ENCODE results near the gene CENPK. TPM values are rescaled to one million over a fixed set of nuclear protein-coding genes. Genes with fewer than 3 reads are reported as not detected.

CENPK gene
- polyA plus RNA-seq, 1 of the 3 experiments (the other 2 are of a cell fraction), result 5.4 TPM

DNA sequence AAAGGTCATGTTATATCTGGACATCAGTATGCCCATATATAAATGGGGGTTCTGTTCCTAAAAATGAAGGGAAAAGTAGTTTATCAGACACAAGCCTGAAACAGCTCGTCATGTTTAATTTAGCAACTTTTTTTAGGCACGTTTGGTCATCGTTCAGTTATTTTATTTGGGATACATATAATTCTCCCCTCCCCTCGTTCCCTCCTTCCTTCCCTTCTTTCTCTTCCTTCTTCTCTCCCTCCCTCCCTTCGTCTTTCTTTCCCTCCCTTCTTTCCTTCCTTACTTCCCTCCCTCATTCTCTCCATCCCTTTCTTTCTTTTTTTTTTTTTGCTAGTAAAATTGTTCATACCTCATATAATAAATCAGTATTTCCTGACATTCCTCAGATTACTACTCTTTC lies 3.5 kb upstream of the CENPK start:
- no peaks in the 10 kb centered on the region for H4K20me1 ChIP-seq (ENCODE audit: insufficient read depth)
- ChIA-PET CTCF (no interaction called here), POLR2A (no interaction called here)
- H3K36me3 ChIP-seq (replicated peaks in 1 of 2; ENCODE audit: control insufficient read depth in 1 of 2, insufficient read depth in 2 of 2, low read length in 1 of 2), result peaks cover 33 to 39% of the 10 kb centered on the region in 2 experiments
- H3K27me3 ChIP-seq (ENCODE audit: insufficient read depth), result no peaks in the 10 kb centered on the region
- no peak overlapping the region for H3K27ac ChIP-seq (ENCODE audit: low read depth in 2 of 2, low read length in 1 of 2)
- WGBS (ENCODE audit: low lambda C conversion rate), result 89% methylated on average over 5 of the region's 5 CpGs
- peaks cover 0 to 10% of the 10 kb centered on the region in 2 experiments; a peak in 1 of 4 replicates for H3K4me1 ChIP-seq (ENCODE audit: control insufficient read depth in 1 of 2, insufficient read depth in 2 of 2, low read depth in 1 of 2, low read length in 1 of 2)
- no peak for TF ChIP-seq MXI1 (IDR thresholded peaks at IDR 0.05; ENCODE audit: low read depth, low read length)
- TF ChIP-seq TEAD4 (IDR thresholded peaks at IDR 0.05; ENCODE audit: borderline replicate concordance, insufficient read depth), result no peak
- no peak for TF ChIP-seq GABPA (IDR thresholded peaks at IDR 0.05; ENCODE audit: low read depth)
- TF ChIP-seq RAD21 (IDR thresholded peaks at IDR 0.05; ENCODE audit: low read length), result no peak
- TF ChIP-seq RCOR1 (IDR thresholded peaks at IDR 0.05; ENCODE audit: low read length), result no peak
- no peak for TF ChIP-seq RXRA (IDR thresholded peaks at IDR 0.05; ENCODE audit: borderline replicate concordance, low read depth)
- no peak for TF ChIP-seq SIN3A (IDR thresholded peaks at IDR 0.05; ENCODE audit: borderline replicate concordance, low read depth, low read length)
- TF ChIP-seq, protein P1, sequence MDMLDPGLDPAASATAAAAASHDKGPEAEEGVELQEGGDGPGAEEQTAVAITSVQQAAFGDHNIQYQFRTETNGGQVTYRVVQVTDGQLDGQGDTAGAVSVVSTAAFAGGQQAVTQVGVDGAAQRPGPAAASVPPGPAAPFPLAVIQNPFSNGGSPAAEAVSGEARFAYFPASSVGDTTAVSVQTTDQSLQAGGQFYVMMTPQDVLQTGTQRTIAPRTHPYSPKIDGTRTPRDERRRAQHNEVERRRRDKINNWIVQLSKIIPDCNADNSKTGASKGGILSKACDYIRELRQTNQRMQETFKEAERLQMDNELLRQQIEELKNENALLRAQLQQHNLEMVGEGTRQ (IDR thresholded peaks at IDR 0.05; ENCODE audit: borderline replicate concordance, low read depth, low read length), result no peak
- no peak for TF ChIP-seq CHD2 (IDR thresholded peaks at IDR 0.05; ENCODE audit: low read length, partially characterized antibody)
- TF ChIP-seq, protein P2, sequence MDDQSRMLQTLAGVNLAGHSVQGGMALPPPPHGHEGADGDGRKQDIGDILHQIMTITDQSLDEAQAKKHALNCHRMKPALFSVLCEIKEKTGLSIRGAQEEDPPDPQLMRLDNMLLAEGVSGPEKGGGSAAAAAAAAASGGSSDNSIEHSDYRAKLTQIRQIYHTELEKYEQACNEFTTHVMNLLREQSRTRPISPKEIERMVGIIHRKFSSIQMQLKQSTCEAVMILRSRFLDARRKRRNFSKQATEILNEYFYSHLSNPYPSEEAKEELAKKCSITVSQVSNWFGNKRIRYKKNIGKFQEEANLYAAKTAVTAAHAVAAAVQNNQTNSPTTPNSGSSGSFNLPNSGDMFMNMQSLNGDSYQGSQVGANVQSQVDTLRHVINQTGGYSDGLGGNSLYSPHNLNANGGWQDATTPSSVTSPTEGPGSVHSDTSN (IDR thresholded peaks at IDR 0.05), result no peak
- H3K9me3 ChIP-seq, result no peaks in the 10 kb centered on the region
- H3K9ac ChIP-seq, result no peak overlapping the region
- H3K4me3 ChIP-seq (ENCODE audit: low read depth in 2 of 2, low read length in 1 of 2), result no peak overlapping the region
- H3K79me2 ChIP-seq (ENCODE audit: insufficient read depth), result peaks cover 61% of the 10 kb centered on the region
- no peak for DNase-seq
- H3F3A ChIP-seq (replicated peaks; ENCODE audit: insufficient read depth), result peaks cover 17% of the 10 kb centered on the region
- H3K4me2 ChIP-seq, result no peak overlapping the region
- no peak overlapping the region for H2AFZ ChIP-seq (ENCODE audit: low read depth)
- no peaks in the 10 kb centered on the region for H3K9me2 ChIP-seq

- H3K4me1 ChIP-seq (ENCODE audit: control insufficient read depth in 1 of 2, insufficient read depth in 2 of 2, low read depth in 1 of 2, low read length in 1 of 2), result peaks cover 0 to 10% of the 10 kb centered on the region in 2 experiments; a peak in 1 of 4 replicates
- peaks cover 88% of the 10 kb centered on the region for H3K79me2 ChIP-seq (ENCODE audit: insufficient read depth)
- WGBS (ENCODE audit: low lambda C conversion rate), result 1% methylated on average over 11 of the region's 11 CpGs
- H3K9me2 ChIP-seq, result no peaks in the 10 kb centered on the region
- ChIA-PET POLR2A (interaction anchor here (0.5 to 1.3 kb wide), 3 partner anchors 8 to 97 kb away, joined by 3 to 7 read pairs (median 4); no protein-coding TSS in a partner anchor), CTCF (no interaction called here)
- no peaks in the 10 kb centered on the region for H4K20me1 ChIP-seq (ENCODE audit: insufficient read depth)
- DNase-seq, result no peak
- no peaks in the 10 kb centered on the region for H3K27me3 ChIP-seq (ENCODE audit: insufficient read depth)
- H3K36me3 ChIP-seq (replicated peaks in 1 of 2; ENCODE audit: control insufficient read depth in 1 of 2, insufficient read depth in 2 of 2, low read length in 1 of 2), result peaks cover 11 to 30% of the 10 kb centered on the region in 2 experiments
- H2AFZ ChIP-seq (ENCODE audit: low read depth), result peak overlapping the region; percentile 97
- peak overlapping the region; percentile 78 for H3K4me2 ChIP-seq
- TF ChIP-seq NFIC (IDR thresholded peaks at IDR 0.05; ENCODE audit: borderline replicate concordance), result no peak
- TF ChIP-seq MEF2A (IDR thresholded peaks at IDR 0.05; ENCODE audit: borderline replicate concordance, low read depth), result no peak
- TF ChIP-seq NRF1 (IDR thresholded peaks at IDR 0.05; ENCODE audit: low read depth, low read length), result no peak
- TF ChIP-seq RFX5 (IDR thresholded peaks at IDR 0.05; ENCODE audit: low read length), result no peak
- no peak for TF ChIP-seq RAD21 (IDR thresholded peaks at IDR 0.05; ENCODE audit: low read length)
- TF ChIP-seq, protein P2 (IDR thresholded peaks at IDR 0.05), result no peak
- TF ChIP-seq YY1 (IDR thresholded peaks at IDR 0.05; ENCODE audit: low read depth), result no peak
- no peak for TF ChIP-seq CTCF (IDR thresholded peaks at IDR 0.05)
- no peak for TF ChIP-seq FOSL2 (IDR thresholded peaks at IDR 0.05; ENCODE audit: borderline replicate concordance, low read depth)
- no peak for TF ChIP-seq GATA2 (CRISPR knock-in tag; IDR thresholded peaks at IDR 0.05)
- TF ChIP-seq, protein P3, sequence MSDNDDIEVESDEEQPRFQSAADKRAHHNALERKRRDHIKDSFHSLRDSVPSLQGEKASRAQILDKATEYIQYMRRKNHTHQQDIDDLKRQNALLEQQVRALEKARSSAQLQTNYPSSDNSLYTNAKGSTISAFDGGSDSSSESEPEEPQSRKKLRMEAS (IDR thresholded peaks at IDR 0.05; ENCODE audit: low read depth), result no peak
- no peak for TF ChIP-seq POLR2AphosphoS5 (IDR thresholded peaks at IDR 0.05; ENCODE audit: low read depth, low read length)
- no peak for TF ChIP-seq ELF1 (IDR thresholded peaks at IDR 0.05)
- TF ChIP-seq EP300 (IDR thresholded peaks at IDR 0.05; ENCODE audit: borderline replicate concordance in 1 of 2, low read depth in 1 of 2, low read length in 1 of 2), result no peak
- H3K9ac ChIP-seq, result peak overlapping the region; percentile 82
- H3K9me3 ChIP-seq, result no peaks in the 10 kb centered on the region
- H3F3A ChIP-seq (replicated peaks; ENCODE audit: insufficient read depth), result peaks cover 9% of the 10 kb centered on the region
- peak overlapping the region; percentile 90 to 97 for H3K27ac ChIP-seq (ENCODE audit: low read depth in 2 of 2, low read length in 1 of 2)
- H3K4me3 ChIP-seq (ENCODE audit: low read depth in 2 of 2, low read length in 1 of 2), result peak overlapping the region; percentile 94 to 97
Observed at GRCh38 chr5:65563777-65564176, 809 bp upstream of the CENPK start.

Data from SK-N-SH (cell line).